HG03460 (cell line): Measurements from ENCODE around the gene GSG1L.

Experiments
- ATAC-seq: cut with Tn5 transposase; IDR thresholded peaks from one replicate; pipeline ENCODE4 v1.9.1; 2021; ENCODE audit not compliant: unreplicated experiment

Gene GSG1L

GRCh38 chr16:27862953-27863352 is 200.6 kb downstream of the GSG1L start:
- no peak for ATAC-seq

GRCh38 chr16:27860091-27860490 is 203.4 kb downstream of the GSG1L start:
- no peak for ATAC-seq

GRCh38 chr16:27859020-27859419 is 204.5 kb downstream of the GSG1L start:
- no peak for ATAC-seq

DNA sequence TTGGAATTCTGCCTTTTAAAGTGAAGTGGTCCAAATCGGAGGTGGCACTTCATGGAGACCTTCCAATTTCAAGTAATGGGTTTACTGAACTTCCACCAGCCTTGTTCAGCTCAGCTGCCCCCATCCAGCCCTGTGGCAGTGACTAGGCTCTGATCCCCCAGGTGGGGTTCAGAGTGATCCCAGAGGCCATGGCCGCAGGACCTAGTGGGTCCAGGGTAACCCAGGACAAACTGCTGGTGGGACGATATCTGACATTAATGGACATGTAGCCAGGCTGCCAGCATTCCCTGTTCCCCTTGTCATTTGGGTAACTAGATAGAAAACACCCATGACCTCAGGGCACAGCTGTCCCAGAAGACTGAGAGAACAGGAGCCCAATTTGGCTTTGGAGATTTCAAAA is 209.9 kb downstream of the GSG1L start:
- no peak for ATAC-seq

DNA sequence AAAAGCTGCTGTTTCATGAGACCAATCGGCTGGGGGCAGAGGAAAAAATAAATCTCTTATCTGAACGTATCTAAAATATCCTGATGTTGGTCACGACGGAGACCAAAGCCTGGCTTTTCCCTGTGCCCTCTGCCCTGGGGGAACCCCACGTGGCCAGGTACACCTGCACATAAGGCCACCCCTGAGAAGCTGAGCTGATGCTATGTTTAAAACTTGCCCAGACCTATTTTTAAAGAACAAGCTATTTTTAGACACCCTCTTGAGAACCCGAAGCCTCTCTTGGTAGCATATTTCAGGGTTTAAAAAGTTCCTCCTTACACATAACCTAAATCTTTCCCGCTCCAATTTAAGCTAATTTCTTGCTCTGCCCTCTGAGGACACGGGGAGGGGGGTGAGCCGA is 210.4 kb downstream of the GSG1L start:
- ATAC-seq = no peak

DNA sequence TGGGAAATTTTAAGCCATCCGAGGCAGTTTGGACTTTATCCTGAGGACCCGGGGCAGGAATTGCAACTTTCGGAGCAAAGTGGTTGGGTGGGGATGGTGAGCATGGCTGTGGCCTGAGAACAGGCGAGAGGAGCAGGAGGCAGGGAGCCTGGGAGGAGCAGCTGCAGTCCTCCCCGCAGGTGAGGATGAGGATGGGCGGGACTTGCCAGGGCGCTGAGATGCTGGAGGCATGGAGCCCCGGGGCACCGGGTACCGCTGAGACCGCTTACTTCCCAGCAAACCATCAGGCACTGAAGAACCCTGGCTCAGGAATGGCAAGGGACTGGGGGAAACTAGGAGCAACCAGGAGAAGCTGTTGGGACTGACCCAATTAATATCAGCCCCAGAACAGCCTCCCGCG is 210.8 kb downstream of the GSG1L start:
- no peak for ATAC-seq

DNA sequence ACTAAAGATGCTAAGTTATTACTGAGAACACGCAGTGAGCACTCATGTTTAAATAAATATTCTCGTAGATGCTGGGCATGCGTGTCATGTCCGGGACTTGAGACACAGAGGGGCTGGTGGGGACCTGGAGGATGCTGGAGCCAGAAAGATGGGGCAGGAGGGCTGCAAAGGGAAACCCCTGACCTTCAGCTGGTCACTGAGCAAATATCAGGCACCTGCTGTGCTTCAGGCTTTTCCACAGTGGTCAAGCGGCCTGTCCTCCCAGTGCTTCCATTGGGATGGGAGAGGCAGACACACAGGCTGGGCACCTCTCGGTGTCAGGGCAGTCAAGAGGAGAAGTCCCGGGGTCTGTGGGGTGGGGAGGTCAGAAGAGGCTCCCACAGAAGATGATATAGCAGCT is 211.4 kb downstream of the GSG1L start:
- ATAC-seq = no peak

DNA sequence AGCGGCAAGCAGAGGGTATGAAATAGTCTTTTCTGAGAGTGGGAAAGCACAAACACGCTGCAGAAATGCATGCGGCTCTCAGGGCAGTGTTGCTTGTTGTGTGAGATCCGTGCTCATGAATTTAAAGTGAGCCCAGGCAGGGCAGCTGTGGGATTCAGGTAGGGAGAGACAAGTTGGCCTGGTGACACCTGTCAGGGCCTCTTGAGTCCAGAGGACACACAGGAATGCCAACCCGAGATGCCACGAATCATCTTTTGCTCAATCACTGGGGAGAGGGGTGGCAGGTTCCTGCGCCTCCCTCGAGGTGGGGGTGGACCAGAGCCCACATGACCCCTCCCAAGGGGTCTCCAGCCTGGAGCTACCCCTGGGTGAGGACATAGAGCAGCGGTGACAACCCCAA is 211.9 kb downstream of the GSG1L start:
- ATAC-seq = no peak

GRCh38 chr16:27849621-27850020 is 213.9 kb downstream of the GSG1L start:
- ATAC-seq = no peak

GRCh38 chr16:27847030-27847550 is 216.4 kb downstream of the GSG1L start:
- no peak for ATAC-seq

DNA sequence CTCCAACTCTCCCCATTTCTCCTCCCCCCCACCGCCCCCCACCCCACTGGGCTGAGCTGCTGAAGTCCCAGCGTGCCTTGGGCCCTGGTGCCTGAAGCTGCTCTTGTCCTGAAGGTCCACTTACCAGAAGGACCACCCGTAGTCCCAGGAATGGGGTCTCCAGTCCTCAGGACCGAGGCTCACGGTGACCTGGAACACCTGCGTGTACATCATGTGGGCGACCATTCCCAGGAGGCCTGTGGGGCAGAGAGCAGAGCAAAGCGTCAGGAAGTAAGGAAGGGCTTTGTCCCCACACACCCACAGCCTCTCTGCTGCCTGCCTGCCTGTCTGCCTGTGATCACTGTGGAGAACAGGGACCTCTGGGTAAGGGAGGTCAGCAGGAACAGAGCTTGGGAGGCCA is 218.7 kb downstream of the GSG1L start:
- no peak for ATAC-seq

GRCh38 chr16:27843800-27844199 is 219.7 kb downstream of the GSG1L start:
- no peak for ATAC-seq

DNA sequence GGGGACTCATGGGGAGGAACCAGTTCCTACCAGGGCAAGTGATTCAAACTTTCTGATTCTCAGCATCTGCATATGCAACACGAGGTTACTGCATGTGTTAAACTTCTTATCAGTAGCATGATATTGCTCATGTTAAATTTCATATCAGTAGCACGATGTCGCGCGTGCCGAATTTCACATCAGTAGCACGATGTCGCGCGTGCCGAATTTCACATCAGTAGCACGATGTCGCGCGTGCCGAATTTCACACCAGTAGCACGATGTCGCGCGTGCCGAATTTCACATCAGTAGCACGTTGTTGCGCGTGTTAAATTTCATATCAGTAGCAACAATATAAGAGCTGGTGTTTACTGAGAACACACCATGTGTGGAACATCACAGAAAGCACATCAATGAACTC is 221.6 kb downstream of the GSG1L start:
- no peak for ATAC-seq

GRCh38 chr16:27841061-27841801 is 222.3 kb downstream of the GSG1L start:
- ATAC-seq = no peak

DNA sequence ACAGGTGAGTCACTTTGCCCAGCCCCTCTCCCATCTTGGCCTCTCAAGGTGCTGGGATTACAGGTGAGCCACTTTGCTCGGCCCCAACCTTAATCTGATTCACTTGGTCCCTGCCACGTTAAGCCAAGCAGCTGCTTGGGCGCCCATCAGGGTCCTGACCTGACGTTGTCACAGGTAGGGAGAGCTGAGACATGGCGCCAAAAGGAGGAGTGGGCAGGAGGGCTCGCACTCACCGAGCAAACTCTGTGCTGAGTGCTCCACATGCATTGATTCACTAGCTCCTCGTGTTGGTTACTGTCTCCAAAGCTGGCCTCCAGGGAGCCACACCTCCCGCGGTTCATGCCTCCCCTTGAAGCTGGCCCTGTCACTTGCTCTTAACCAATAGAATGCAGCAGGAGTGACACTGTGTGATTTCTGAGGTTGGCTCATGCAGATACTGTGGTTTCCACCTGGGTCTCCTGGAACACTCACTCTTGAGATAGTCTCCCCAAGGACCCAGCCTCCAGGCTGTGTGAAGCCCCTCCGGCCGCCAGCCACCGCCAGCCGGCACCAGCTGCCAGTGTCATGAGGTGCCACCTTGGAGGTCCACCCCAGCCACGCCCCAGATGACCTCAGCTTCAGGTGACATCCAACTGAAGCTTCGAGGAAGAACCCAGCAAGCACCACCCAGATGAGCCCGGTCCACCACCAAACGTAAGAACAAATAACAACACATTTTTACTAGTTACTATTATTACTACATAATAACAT is 223.0 kb downstream of the GSG1L start:
- ATAC-seq = no peak

GRCh38 chr16:27839419-27839818 is 224.1 kb downstream of the GSG1L start:
- no peak for ATAC-seq

DNA sequence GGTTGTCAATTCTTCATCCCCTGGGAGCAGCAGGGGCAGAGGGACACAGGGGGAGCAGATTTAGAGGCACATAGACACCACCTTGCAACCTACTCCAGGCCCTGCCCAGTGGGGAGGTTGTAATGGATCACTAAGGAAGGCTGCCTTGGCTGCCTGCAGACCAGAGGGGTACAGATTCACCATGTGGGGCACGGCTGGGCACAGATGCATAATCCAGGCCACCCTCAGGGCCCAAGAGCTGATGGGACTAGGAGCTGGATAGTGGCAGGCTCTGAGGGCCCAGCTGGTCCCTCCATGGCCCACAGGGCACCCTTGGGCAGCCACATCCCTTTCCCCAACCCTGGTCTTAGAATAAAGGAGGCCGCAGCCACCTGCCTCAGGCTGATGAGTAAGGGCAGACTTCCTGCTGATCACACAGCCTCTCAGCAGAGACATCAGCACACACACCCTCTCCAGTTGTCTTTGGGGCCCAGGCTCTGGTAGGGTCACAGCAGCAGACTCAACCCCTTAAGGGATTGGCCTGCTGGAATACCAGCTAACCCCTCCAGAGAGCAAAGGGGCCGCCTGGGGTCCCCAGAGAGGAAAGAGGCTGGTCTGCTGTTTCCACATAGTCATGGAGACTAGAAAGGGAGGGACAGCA is 224.9 kb downstream of the GSG1L start:
- ATAC-seq = no peak

DNA sequence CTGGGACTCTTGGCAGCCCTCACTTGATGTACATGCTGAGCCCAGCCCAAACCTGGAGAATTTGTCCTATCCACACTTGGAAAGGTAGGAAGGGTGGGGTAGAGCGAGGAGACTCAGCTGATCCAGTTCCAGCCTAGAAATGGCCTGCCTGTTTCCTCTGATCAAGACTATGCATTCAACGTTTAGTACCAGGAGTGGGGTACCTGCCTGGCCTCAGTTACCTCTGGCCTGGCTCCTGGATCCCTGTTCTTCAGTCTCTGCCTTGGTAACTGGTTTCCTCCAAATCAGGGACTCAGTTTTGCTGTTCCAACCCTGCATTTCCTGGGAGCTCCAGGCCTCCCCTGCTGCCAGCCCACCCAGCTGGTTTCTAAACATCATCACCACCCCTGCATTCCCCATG is 233.5 kb downstream of the GSG1L start:
- ATAC-seq = no peak

DNA sequence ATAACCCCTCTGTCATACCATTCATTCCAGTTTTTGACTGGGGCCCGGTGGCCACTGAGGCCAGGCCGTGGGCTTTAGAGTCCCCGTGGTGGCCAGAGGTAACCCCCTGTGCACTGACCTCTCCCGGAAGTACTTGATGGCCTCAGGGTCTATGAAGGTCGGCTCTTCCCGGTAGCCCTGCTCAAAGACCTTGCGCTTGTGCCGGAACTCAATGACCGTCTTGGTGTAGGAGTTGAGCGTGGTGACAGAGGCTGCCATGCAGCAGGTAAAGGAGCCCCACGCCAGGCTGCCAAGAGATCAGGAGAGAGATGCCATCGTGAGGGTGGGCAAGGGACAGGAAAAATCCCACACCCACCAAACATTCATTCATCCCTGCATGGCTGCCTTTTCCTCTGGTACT is 234.8 kb downstream of the GSG1L start:
- no peak for ATAC-seq

- ATAC-seq = no peak
Measured at GRCh38 chr16:27827765-27828164, 235.7 kb downstream of the GSG1L start.

GRCh38 chr16:27826893-27827289 is 236.6 kb downstream of the GSG1L start:
- no peak for ATAC-seq
